B cell (primary cell): Measurements from ENCODE around the gene PTPRM.

Experiments used
- CTCF ChIP-seq: fragments of 200-600 bp; IDR thresholded peaks from one replicate; pipeline ENCODE4 v1.8.0; 2022; ENCODE audit warnings: antibody characterized with exemption, mild to moderate bottlenecking
- EZH2 ChIP-seq: IDR thresholded peaks from 2 replicates; pipeline ENCODE4 v1.6.1; 2012; ENCODE audit warnings: borderline replicate concordance, low read depth, mild to moderate bottlenecking, moderate library complexity, low read length; ENCODE audit not compliant: insufficient read depth, poor library complexity, severe bottlenecking

DNA sequence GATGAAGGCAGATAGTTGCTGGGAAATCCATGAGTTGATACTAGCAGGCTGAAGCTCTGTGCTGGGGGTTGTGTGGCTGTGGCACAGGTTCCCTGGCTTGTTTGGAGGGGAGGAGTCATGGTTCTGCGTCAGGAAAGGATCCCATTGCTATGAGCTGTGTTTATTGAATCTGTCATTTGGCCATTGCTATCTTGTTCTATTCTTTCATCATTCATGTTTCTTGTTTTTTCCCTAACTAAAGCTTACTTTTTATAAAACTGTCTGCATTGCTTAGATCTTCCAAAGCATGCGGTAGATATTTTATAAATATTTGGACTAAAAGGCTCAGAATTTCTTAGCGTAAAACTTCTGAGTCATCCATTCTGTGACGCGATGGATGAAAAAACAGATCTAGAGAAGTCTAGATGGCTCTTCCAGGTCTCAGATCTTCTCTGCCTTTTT, 335.3 kb downstream of the PTPRM start:
- no peak for TF ChIP-seq CTCF
- no peak for TF ChIP-seq EZH2
